Measurements from ENCODE around the gene FRMPD4.

Gene FRMPD4

DNA sequence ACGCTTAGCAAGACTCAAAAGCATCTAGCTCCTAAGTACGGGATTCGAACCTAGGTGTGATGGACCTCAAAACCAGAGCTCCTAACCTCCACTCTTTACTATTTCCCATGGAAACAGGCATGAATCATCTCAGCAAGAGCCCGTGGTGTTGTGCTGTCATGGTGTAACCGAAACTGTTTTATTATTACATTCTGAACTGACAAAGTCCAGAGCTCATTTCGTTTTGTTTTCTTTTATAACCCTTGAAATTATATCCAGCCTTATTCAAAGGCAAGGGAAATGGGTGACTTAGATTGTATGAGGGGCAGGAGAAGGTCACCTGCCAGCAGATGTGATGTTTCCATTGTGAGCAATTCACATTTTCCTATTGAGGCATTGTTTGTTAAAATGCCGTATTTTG, 301.1 kb downstream of the FRMPD4 start:
- FAIRE-seq (no peak), DNase-seq (ENCODE audit: insufficient read length, low spot score) (no peak)
- no peak for TF ChIP-seq CTCF (IDR thresholded peaks at IDR 0.05; ENCODE audit: insufficient read depth, missing control alignments)

- no peak for TF ChIP-seq CTCF (IDR thresholded peaks at IDR 0.05; ENCODE audit: insufficient read depth, missing control alignments)
- FAIRE-seq (no peak), DNase-seq (ENCODE audit: insufficient read length, low spot score) (no peak)
Observed at GRCh38 chrX:12440246-12440645, 302.0 kb downstream of the FRMPD4 start.

DNA sequence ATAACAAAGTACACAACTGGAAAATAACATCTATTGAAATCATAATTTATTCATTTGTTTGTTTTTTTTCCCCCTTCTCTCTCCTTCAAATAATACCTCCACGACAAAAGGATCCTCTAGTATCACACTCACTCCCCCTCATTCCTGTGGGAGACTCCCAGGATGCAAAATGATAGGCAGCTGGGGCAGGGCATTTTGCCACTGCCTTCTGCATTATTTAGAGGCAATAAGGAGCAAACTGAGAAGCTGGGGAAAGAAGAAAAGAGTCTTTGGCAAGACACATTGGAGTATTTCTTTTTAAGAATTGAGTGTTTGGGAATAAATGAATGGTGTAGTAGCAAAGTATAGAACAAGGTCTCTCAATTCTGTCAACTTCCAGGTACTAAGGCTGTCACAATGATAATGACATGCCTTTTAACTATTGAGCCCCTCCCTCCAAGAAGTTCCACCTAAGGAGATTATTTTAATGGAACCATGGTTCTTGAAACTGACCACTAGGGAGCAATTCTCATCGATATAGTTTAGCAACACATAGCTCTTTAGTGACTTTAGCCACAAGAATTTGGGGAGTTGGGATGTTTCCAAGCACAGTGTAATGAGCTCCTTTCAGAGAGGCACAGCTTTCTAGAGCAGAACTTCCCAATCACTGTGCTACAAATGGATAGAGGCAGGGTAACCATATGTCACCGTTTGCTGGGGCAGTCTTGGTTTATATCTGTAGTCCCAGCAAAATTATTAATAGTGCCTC, 303.3 kb downstream of the FRMPD4 start:
- DNase-seq (ENCODE audit: insufficient read length, low spot score) (no peak), FAIRE-seq (no peak)
- TF ChIP-seq CTCF (IDR thresholded peaks at IDR 0.05; ENCODE audit: insufficient read depth, missing control alignments) = no peak

DNA sequence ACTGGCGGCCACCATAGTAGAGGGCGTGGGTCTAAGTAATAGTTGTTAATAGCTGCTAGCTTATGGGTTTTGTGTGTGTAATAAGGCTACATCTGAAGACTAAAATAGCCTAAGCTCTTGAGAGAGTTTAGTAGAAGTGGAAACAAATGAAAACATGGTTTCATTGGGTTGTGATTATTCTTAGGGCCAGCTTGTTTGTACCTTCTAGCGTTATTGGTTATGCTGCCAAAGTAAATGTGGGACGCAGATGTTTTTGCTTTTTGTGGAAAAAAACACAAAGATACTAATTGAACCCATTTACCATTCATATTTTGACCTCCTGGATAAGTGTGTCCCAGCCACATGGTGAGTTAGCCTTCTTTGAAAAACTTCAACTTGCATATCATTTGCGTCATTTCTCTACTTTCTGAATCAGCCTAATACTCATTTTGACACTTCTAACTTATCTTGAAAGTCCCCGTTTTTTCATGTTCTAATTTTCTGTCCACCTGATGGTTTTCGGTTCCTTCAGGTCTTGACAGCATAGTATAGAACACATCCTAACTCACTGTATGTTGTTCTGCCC, 305.3 kb downstream of the FRMPD4 start:
- DNase-seq (ENCODE audit: insufficient read length, low spot score) (no peak), FAIRE-seq (no peak)
- no peak for TF ChIP-seq CTCF (IDR thresholded peaks at IDR 0.05; ENCODE audit: insufficient read depth, missing control alignments)

DNA sequence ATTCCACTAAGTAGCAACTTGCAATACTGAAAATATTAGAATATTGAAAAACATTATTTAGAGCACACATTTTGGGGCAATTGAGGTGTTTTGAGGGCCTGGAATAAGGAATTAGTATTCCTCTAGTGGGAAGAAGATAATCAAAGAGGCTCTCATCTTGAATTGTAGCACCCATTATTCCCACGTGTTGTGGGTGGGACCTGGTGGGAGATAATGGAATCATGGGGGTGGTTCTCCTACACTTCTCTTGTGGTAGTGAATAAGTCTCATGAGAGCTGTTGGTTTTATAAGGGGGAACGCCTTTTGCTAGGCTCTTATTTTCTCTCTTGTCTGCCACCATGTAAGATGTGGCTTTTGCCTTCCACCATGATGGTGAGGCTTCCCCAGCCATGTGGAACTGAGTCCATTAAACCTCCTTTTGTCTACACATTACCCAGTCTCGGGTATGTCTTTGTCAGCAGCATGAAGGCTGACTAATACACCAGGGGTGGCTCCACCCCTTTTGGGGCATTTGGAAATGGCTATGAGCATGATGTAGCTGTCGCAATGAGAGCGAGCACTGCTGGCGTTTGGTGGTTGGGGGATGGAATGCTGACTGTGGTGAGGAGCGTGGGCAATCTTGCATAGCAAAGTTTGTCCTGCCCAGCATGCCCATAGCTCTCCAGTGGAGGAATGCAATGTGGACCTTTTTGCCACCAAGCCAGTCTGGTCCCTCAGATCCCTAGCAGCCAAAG, 308.2 kb downstream of the FRMPD4 start:
- no peak for TF ChIP-seq CTCF (IDR thresholded peaks at IDR 0.05; ENCODE audit: insufficient read depth, missing control alignments)
- FAIRE-seq (no peak), DNase-seq (ENCODE audit: insufficient read length, low spot score) (no peak)

DNA sequence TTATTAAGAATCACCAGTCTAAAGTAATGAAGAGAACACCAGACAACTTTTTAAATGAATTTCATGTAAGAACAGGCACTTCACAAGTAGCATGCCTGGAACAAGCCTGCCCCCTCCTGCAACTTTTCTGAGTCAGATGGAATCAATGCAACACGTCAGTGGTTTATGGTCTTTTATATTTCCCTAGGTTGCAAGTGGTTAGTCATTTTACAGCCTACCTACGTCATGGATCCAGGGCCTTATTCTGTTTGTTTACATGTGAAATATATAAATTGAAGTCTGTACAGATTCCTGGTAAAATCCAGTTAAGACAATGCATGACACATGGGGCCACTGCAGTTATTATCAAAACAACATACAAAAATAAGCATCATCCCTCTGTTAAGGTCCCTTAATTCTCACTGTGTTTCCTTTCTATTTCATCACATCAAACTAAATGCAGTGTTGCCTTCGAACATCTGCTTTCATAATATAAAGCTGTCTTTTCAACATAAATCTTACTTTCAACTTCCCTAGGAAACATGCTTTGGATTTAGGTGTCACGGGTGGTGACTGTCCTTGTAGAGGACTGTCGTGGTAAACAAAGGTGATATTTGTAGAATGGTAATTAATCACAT, 309.3 kb downstream of the FRMPD4 start:
- no peak for FAIRE-seq
- TF ChIP-seq CTCF (IDR thresholded peaks at IDR 0.05; ENCODE audit: insufficient read depth, missing control alignments) = no peak
- DNase-seq (ENCODE audit: insufficient read length, low spot score) = no peak

Measured in D721Med (cell line).